GM10266 (cell line): ENCODE data around the gene CPTP.

ENCODE experiments used
- DNase-seq: peaks from one replicate; pipeline ENCODE4 v3.0.0; 2012; ENCODE audit errors: extremely low spot score
- TF ChIP-seq, protein P1 (sequence below): IDR thresholded peaks from 2 replicates; pipeline ENCODE4 v1.5.1; 2012; ENCODE audit warnings: mild to moderate bottlenecking, low read depth; ENCODE audit not compliant: control insufficient read depth, insufficient read depth; ENCODE audit errors: missing control alignments

The CPTP gene

DNA sequence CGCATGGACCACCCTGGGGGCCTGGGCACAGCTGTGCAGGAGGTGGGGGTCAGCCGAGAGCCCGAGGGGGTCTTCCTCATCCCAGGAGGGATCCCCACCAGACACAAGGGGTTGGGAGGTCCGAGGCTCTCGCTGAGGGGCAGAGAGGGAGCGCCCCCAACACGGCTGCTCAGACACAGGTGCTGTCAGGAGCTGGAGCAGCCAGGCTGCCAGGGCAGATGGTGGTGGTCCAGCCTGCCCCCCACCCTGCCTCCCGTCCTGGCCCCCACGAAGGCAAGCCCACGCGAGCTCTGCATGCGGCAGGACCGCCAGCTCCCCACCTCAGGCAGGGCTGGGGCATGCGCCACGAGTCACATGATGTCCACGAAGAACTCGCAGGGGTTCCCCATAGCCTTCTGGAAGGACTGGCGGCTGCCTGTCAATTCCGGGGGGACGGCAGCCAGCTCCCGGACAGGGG lies 11.2 kb downstream of the CPTP start:
- TF ChIP-seq, protein P1, sequence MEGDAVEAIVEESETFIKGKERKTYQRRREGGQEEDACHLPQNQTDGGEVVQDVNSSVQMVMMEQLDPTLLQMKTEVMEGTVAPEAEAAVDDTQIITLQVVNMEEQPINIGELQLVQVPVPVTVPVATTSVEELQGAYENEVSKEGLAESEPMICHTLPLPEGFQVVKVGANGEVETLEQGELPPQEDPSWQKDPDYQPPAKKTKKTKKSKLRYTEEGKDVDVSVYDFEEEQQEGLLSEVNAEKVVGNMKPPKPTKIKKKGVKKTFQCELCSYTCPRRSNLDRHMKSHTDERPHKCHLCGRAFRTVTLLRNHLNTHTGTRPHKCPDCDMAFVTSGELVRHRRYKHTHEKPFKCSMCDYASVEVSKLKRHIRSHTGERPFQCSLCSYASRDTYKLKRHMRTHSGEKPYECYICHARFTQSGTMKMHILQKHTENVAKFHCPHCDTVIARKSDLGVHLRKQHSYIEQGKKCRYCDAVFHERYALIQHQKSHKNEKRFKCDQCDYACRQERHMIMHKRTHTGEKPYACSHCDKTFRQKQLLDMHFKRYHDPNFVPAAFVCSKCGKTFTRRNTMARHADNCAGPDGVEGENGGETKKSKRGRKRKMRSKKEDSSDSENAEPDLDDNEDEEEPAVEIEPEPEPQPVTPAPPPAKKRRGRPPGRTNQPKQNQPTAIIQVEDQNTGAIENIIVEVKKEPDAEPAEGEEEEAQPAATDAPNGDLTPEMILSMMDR, result no peak
- no peak for DNase-seq

DNA sequence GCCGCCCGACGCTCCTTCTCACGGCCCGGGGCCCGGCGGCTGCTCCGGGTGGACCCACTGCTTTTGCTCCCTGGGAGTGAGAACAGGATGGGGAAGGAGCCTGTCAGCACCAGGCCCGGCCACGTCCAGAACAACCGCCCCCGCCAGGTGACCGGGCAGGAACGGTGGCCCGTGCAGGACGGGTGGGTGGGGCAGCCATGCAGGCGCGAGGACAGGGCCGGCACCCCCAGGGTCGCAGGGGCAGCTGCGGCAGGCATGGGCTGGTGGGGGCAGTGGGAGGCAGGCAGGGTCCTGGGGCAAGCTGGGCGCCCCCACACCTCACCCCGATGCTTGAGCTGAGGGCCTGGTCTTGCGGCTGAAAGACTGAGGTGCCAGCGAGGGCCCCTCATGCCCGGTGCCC lies 11.8 kb downstream of the CPTP start:
- TF ChIP-seq, protein P1, result no peak
- DNase-seq, result no peak

DNA sequence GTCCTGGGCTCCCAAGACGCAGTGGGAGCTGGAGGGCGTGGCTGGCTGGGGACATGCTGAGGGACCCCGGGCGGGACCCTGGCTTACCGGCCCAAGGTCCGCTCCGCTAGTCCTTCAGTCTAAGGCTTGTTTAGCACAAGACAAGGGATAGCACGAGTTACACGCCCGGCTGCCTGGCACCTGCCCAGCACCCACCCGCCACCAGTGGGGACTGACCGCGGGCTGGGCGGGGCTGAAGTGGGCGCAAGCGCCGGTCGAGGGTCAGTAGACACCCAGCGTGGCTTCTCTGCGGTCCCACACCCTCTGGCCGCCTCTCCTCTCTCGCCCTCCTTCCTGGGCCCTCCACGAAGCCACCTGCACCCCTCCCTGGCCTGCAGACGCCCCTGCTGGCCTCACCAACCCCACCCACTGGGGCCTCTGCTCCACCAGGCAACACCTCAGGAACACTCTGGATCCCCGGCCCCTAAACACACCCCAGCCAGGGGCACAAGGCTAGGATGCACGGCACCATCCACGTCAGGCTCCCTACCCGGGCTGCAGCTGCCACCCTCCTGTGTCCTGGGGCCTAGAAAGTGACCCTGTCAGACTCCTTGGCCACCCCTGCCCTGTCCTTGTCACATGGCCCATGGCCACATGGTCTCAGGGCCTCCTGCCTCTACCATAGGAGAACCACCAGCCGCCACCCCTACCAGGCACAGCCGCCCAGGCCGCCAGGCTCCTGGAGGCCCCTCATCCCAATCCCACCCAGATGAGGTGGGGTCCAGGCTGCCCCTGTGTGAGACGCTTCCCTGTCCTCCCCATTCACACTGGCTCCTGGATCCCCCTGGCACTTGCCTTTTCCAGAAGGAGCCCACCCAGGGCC lies 12.6 kb downstream of the CPTP start:
- TF ChIP-seq, protein P1, result no peak
- no peak for DNase-seq

DNA sequence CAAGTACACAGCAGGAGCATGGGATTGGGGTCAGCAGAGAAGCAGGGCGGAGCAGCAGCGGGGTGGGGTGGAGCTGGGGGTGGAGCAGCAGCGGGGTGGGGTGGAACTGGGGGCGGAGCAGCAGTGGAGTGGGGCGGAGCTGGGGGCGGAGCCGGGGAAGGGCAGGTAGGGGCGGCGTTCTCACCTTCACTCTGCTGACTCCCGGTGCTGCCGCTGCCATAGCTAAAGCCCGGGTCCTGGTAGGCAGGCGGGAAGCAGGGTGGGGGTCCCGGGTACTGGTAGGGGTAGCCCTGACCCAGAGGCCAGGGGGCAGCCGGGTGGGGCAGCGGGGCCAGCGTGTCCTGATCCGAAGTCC lies 13.2 kb downstream of the CPTP start:
- TF ChIP-seq, protein P1, result no peak
- peak; percentile 87 for DNase-seq

DNA sequence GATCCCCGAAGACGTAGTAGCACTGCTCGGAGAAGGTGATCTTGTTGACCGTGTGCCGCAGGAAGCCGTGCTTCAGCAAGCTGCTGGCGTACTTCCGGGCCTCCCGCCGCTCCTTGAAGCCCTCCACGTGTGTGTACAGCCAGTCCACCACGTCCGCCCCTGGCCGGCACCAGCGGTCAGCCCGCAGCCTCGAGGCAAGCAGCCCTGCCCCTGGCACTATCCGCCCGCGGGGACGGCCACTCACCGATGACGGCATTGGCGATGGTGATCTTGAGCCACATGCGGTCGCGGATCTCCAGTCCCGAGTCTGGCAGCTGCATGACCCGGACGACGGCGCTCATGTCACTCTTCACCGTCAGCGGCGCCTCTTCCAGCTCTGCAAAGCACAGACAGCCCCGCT lies 13.7 kb downstream of the CPTP start:
- no peak for DNase-seq
- TF ChIP-seq, protein P1, result no peak

DNA sequence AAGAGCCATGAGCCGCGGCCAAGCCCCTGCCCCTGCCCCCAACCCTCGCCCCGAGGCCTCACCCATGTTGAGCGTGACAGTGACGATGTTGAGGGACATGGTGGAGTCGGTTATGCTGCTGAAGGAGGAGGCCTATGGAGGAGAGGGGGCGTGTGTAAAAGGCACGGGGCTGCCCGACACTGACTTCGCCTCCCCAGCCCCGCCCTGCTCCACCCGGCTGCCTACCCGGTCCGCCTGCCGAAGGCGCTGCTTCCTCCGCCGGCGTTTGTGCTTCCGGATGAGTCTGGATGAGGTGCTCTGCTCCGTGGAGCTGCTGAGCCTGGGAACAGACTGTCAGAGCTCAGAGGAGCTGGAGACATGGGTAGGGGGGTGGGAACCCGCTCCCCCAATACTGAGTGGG lies 15.6 kb downstream of the CPTP start:
- no peak for DNase-seq
- TF ChIP-seq, protein P1, result no peak

DNA sequence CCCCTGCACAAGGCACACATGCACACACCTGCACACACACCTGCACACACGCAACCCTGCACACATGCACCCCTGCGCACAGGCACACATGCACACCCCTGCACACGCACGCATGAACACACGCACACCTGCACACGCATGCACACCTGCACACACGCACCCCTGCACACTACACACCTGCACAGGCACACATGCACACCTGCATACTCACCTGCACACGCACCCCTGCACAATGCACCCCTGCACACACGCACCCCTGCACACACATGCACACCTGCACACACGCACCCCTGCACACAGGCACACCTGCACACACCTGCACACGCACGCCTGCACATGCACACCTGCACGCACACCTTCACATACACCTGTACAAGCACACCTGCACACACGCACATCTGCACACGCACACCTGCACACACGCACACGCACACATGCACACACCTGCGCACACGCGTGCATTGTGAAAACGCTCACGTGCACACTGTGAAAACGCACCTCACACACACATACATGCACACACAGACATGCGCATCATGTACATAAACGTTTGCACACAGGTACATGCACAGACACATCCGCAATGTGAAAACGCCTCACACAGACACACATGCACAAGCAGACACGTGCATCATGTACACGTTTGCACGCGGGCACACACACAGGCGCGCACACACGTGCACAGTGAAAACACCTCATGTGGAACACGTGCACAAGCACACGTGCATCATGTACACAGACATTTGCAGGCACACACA lies 16.4 kb downstream of the CPTP start:
- TF ChIP-seq, protein P1, result no peak
- no peak for DNase-seq
